Endothelial cell of umbilical vein (primary cell): ENCODE data around the gene SLC23A3.

ENCODE experiments used
- EZH2 ChIP-seq: IDR thresholded peaks from 2 replicates; pipeline ENCODE4 v1.6.1; 2012; ENCODE audit warnings: borderline replicate concordance, low read depth, mild to moderate bottlenecking, moderate library complexity, low read length, inconsistent platforms; ENCODE audit not compliant: severe bottlenecking
- FOS ChIP-seq: IDR thresholded peaks from 2 replicates; pipeline ENCODE4 v1.6.1; 2011; ENCODE audit warnings: mild to moderate bottlenecking, low read length, moderate library complexity, borderline replicate concordance; ENCODE audit not compliant: insufficient read depth
- GATA2 ChIP-seq: IDR thresholded peaks from 2 replicates; pipeline ENCODE4 v1.7.0; 2011; ENCODE audit warnings: low read depth, mild to moderate bottlenecking, moderate library complexity, mixed read lengths, low read length; ENCODE audit not compliant: insufficient read length, insufficient read depth
- JUN ChIP-seq: IDR thresholded peaks from 2 replicates; pipeline ENCODE4 v1.6.1; 2011; ENCODE audit warnings: borderline replicate concordance, low read depth; ENCODE audit not compliant: insufficient read length, insufficient read depth
- MAX ChIP-seq: IDR thresholded peaks from 2 replicates; pipeline ENCODE4 v1.6.1; 2011; ENCODE audit not compliant: insufficient read depth, insufficient read length
- MYC ChIP-seq: IDR thresholded peaks from one replicate; pipeline ENCODE4 v1.6.1; 2011; ENCODE audit warnings: mild to moderate bottlenecking, low read depth, low read length
- POLR2A ChIP-seq: IDR thresholded peaks from 2 replicates; pipeline ENCODE4 v1.6.1; 2012; ENCODE audit warnings: low read depth, mild to moderate bottlenecking, control low read depth, low read length
- POLR2AphosphoS5 ChIP-seq: IDR thresholded peaks from 2 replicates; pipeline ENCODE4 v1.6.1; 2012; ENCODE audit warnings: low read depth, mild to moderate bottlenecking, control low read depth, low read length, moderate library complexity; ENCODE audit not compliant: insufficient read depth
- TF ChIP-seq, protein P1 (sequence below), 2 donors: IDR thresholded peaks; 1 replicate in 1 of 2; 2 replicates in 1 of 2; pipeline ENCODE4 v1.5.1; 2011; ENCODE audit warnings: low read length in 2 of 2, mild to moderate bottlenecking in 2 of 2, moderate library complexity in 2 of 2, control low read depth in 1 of 2, inconsistent platforms in 1 of 2, low read depth in 1 of 2; ENCODE audit not compliant: insufficient read depth in 1 of 2; ENCODE audit errors: extremely low read depth in 1 of 2

DNA sequence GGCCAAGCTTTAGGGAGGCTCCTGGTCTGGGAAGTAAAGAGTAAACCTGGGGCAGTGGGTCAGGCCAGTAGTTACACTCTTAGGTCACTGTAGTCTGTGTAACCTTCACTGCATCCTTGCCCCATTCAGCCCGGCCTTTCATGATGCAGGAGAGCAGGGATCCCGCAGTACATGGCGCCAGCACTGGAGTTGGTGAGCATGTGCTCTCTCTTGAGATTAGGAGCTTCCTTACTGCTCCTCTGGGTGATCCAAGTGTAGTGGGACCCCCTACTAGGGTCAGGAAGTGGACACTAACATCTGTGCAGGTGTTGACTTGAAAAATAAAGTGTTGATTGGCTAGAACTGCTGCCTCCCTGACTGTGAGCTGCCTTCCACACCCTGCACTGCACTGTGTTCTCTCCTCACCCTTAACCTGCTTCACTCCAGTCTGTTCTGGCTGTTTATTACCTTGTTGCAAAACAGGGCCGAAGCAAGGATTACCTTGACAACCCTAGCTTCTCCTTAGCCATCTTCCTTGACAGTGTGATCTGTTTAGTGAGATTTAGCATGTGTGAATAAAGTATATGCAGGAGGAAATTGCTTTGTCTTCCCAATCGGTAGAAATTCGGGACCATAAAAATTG lies 13.4 kb upstream of the SLC23A3 start:
- no peak for TF ChIP-seq MAX
- TF ChIP-seq, protein P1, sequence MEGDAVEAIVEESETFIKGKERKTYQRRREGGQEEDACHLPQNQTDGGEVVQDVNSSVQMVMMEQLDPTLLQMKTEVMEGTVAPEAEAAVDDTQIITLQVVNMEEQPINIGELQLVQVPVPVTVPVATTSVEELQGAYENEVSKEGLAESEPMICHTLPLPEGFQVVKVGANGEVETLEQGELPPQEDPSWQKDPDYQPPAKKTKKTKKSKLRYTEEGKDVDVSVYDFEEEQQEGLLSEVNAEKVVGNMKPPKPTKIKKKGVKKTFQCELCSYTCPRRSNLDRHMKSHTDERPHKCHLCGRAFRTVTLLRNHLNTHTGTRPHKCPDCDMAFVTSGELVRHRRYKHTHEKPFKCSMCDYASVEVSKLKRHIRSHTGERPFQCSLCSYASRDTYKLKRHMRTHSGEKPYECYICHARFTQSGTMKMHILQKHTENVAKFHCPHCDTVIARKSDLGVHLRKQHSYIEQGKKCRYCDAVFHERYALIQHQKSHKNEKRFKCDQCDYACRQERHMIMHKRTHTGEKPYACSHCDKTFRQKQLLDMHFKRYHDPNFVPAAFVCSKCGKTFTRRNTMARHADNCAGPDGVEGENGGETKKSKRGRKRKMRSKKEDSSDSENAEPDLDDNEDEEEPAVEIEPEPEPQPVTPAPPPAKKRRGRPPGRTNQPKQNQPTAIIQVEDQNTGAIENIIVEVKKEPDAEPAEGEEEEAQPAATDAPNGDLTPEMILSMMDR (IDR thresholded peaks at IDR 0.05; ENCODE audit: extremely low read depth in 1 of 2, insufficient read depth in 1 of 2, low read depth in 1 of 2, low read length in 2 of 2): no peak
- TF ChIP-seq GATA2: no peak
- TF ChIP-seq POLR2A: no peak
- no peak for TF ChIP-seq POLR2AphosphoS5
- no peak for TF ChIP-seq EZH2
- TF ChIP-seq MYC: no peak
- no peak for TF ChIP-seq JUN
- TF ChIP-seq FOS: no peak
